ENCODE measurements around the gene OR4D10. TPM values are rescaled to one million over a fixed set of nuclear protein-coding genes. Genes with fewer than 3 reads are reported as not detected.
"Not testable (repeated sequence)": the region's sequence is repeated elsewhere in the genome, so short reads cannot be mapped to it uniquely, and the experiment has no call there.

OR4D10 gene
- total RNA-seq, 1 donor from 2014 or later, result not detected

DNA sequence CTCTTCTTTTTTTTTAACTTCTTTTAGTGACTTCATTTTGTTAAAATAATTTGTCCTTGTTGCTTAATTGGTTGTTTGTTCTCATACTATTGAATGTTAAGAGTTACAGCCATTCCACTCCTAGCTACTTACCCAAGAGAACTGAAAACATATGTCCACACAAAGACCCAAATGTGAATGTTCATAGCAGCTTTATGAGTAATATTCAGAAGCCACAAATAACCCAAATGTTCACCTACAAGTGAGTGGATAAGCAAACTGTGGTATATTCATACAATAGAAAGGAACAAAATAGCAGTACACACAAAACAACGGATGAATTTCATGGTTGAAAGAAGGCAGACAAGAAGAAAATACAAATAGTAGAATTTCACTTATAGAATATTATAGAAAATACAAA lies 28.8 kb downstream of the OR4D10 start:
- H3K4me1 ChIP-seq, result no peaks in the 10 kb centered on the region
- no peaks in the 10 kb centered on the region for H3K9me3 ChIP-seq
- no peaks in the 10 kb centered on the region for H3K36me3 ChIP-seq
- no peak overlapping the region for H3K4me3 ChIP-seq
- no peak overlapping the region for H3K27ac ChIP-seq
- intact Hi-C loops (cut with DNase I), result no loop called here
- H3K27me3 ChIP-seq, result no peaks in the 10 kb centered on the region
- TF ChIP-seq, protein P1, sequence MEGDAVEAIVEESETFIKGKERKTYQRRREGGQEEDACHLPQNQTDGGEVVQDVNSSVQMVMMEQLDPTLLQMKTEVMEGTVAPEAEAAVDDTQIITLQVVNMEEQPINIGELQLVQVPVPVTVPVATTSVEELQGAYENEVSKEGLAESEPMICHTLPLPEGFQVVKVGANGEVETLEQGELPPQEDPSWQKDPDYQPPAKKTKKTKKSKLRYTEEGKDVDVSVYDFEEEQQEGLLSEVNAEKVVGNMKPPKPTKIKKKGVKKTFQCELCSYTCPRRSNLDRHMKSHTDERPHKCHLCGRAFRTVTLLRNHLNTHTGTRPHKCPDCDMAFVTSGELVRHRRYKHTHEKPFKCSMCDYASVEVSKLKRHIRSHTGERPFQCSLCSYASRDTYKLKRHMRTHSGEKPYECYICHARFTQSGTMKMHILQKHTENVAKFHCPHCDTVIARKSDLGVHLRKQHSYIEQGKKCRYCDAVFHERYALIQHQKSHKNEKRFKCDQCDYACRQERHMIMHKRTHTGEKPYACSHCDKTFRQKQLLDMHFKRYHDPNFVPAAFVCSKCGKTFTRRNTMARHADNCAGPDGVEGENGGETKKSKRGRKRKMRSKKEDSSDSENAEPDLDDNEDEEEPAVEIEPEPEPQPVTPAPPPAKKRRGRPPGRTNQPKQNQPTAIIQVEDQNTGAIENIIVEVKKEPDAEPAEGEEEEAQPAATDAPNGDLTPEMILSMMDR (IDR thresholded peaks at IDR 0.05), result no peak
- no peak for TF ChIP-seq POLR2AphosphoS5 (IDR thresholded peaks at IDR 0.05; ENCODE audit: insufficient read depth in 1 of 2, low read depth in 1 of 2)
- no peak for TF ChIP-seq POLR2A (IDR thresholded peaks at IDR 0.05)
- DNase-seq (ENCODE audit: extremely low spot score in 2 of 2), result no peak

DNA sequence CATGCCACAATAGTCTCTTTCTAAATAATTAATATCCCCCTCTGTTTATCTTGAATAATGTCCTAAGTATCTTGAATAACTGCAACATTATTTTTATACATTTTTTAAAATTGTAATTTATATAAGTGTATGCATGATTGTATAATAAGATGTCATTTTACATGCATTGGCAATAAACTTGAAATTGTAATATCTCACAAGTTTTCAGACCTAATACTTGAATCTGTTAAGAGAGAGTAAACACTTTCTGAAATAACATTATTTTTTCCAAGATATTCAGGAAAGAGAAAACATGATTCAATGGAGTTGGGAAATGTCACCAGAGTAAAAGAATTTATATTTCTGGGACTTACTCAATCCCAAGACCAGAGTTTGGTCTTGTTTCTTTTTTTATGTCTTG lies 30.2 kb downstream of the OR4D10 start, which contains the start of gene OR4D11:
TSS of gene OR4D11 (plus strand) at position 301 of the 400 bp plus-strand sequence. CDS start at position 301, 0 bp downstream.
- Histone ChIP-seq H3K27me3 (no peaks in the 10 kb centered on the region), H3K9me3 (no peaks in the 10 kb centered on the region), H3K36me3 (no peaks in the 10 kb centered on the region), H3K4me1 (no peaks in the 10 kb centered on the region), H3K27ac (no peak within 1 kb of the TSS), H3K4me3 (no peak within 1 kb of the TSS)
- intact Hi-C loops (cut with DNase I), result no loop called here
- TF ChIP-seq POLR2A (IDR thresholded peaks at IDR 0.05) (no peak), POLR2AphosphoS5 (IDR thresholded peaks at IDR 0.05; ENCODE audit: insufficient read depth in 1 of 2, low read depth in 1 of 2) (no peak)
- TF ChIP-seq, protein P1 (IDR thresholded peaks at IDR 0.05), result no peak
- no peak for DNase-seq (ENCODE audit: extremely low spot score in 2 of 2)

DNA sequence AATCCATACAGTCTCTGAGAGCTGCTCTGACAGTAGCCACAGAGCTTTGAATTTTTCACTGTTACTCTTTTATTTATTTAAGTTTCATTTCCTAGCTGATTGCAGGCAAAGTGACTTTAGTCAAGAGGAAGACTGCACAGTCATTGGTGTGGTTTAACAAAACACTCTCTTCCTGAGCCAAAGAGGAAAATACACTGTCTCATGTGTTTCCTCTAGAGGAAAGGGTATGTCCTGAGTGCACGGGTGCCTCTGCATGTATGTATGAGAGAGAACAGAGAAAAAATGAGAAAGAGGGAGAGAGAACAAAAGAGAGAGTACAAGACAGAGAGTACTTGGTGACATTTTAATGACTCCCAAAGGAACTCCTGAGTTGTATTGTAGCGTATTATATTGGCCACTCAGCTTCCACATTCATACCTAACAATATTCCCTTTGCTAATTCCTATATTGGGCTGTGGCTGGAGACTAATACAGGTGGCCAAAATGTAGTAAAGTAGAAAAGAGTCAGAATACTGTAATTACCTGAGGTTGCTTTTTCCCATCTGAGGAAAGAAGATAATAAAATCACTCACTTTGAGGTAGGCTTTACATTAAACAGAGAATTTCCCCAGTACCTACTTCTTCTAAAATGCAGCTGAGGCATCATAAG lies 38.0 kb downstream of the OR4D10 start, which contains the start of gene OR4D9:
TSS of gene OR4D9 (plus strand) at position 599 of the 649 bp plus-strand sequence. CDS start 3,374 bp downstream, outside the sequence.
- no peak for TF ChIP-seq POLR2A (IDR thresholded peaks at IDR 0.05)
- peak in 1 of 2 donors; percentile 28 for TF ChIP-seq POLR2AphosphoS5 (IDR thresholded peaks at IDR 0.05; ENCODE audit: insufficient read depth in 1 of 2, low read depth in 1 of 2)
- DNase-seq (ENCODE audit: extremely low spot score in 2 of 2), result no peak
- Histone ChIP-seq H3K36me3 (no peaks in the 10 kb centered on the region), H3K27ac (no peak within 1 kb of the TSS), H3K9me3 (no peaks in the 10 kb centered on the region), H3K4me3 (no peak within 1 kb of the TSS), H3K4me1 (no peaks in the 10 kb centered on the region), H3K27me3 (no peaks in the 10 kb centered on the region)
- intact Hi-C loops (cut with DNase I), result no loop called here

- intact Hi-C loops (cut with DNase I), result no loop called here
- H3K27me3 ChIP-seq, result no peaks in the 10 kb centered on the region
- TF ChIP-seq, protein P1 (IDR thresholded peaks at IDR 0.05), result no peak
- TF ChIP-seq POLR2AphosphoS5 (IDR thresholded peaks at IDR 0.05; ENCODE audit: insufficient read depth in 1 of 2, low read depth in 1 of 2) (no peak), POLR2A (IDR thresholded peaks at IDR 0.05) (no peak)
- no peak for DNase-seq (ENCODE audit: extremely low spot score in 2 of 2)
- H3K27ac ChIP-seq, result no peak overlapping the region
- H3K9me3 ChIP-seq, result no peaks in the 10 kb centered on the region
- no peaks in the 10 kb centered on the region for H3K4me1 ChIP-seq
- H3K36me3 ChIP-seq, result no peaks in the 10 kb centered on the region
- no peak overlapping the region for H3K4me3 ChIP-seq
Observed at GRCh38 chr11:59511675-59512074, 38.6 kb downstream of the OR4D10 start.

DNA sequence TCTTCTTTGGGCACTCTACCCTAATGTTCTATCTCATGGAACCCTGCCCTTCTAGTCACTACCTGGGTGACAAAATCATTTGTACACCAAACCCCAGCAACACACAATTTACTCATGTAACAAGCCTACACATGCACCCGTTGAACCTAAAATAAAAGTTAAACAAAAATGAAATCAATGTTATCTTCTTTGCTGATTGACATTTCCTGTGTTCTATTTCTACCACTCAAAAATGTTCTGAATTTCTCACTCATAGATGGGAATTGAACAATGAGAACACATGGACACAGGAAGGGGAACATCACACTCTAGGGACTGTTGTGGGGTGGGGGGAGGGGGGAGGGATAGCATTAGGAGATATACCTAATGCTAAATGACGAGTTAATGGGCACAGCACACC lies 47.0 kb downstream of the OR4D10 start:
- H3K4me3 ChIP-seq; intact Hi-C loops (cut with DNase I); H3K27me3 ChIP-seq; H3K9me3 ChIP-seq; H3K36me3 ChIP-seq; DNase-seq (ENCODE audit: extremely low spot score in 2 of 2); H3K27ac ChIP-seq; H3K4me1 ChIP-seq: not testable (repeated sequence)

GRCh38 chr11:59520741-59521140 lies 47.6 kb downstream of the OR4D10 start:
- no peaks in the 10 kb centered on the region for H3K36me3 ChIP-seq
- H3K4me3 ChIP-seq, result no peak overlapping the region
- H3K9me3 ChIP-seq, result no peaks in the 10 kb centered on the region
- H3K27me3 ChIP-seq, result no peaks in the 10 kb centered on the region
- intact Hi-C loops (cut with DNase I), result no loop called here
- DNase-seq (ENCODE audit: extremely low spot score in 2 of 2), result no peak
- TF ChIP-seq POLR2A (IDR thresholded peaks at IDR 0.05) (no peak), POLR2AphosphoS5 (IDR thresholded peaks at IDR 0.05; ENCODE audit: insufficient read depth in 1 of 2, low read depth in 1 of 2) (no peak)
- TF ChIP-seq, protein P1 (IDR thresholded peaks at IDR 0.05), result no peak
- H3K4me1 ChIP-seq, result no peaks in the 10 kb centered on the region
- H3K27ac ChIP-seq, result no peak overlapping the region

Measured in vagina (tissue), 2 donors.